K562 (cell line): ENCODE measurements around the gene CCDC124. TPM values are rescaled to one million over a fixed set of nuclear protein-coding genes. Genes with fewer than 3 reads are reported as not detected.
A peak's percentile ranks its signal among the peaks of the same experiment; 100 is the strongest.

Source experiments
- CCNT2 ChIP-seq: IDR thresholded peaks from 2 replicates; pipeline ENCODE4 v1.6.1; 2011; ENCODE audit warnings: borderline replicate concordance, low read depth, mild to moderate bottlenecking, moderate library complexity, mixed read lengths, low read length; ENCODE audit not compliant: insufficient read length; ENCODE audit errors: extremely low read depth
- CHD1 ChIP-seq: fragments of 200-600 bp; sonication (generic); IDR thresholded peaks from one replicate; pipeline ENCODE4 v1.6.1; 2012; ENCODE audit warnings: mild to moderate bottlenecking, moderate library complexity, low read length, inconsistent platforms
- CXXC5 ChIP-seq: fragments of 250-450 bp; sonication (Bioruptor Pico); IDR thresholded peaks from 2 replicates; pipeline ENCODE4 v1.8.0; 2022; ENCODE audit warnings: inconsistent platforms, mild to moderate bottlenecking, moderate library complexity
- HDAC2 ChIP-seq: fragments of 450-650 bp; IDR thresholded peaks from 2 replicates; pipeline ENCODE4 v1.6.1; 2016; ENCODE audit warnings: mild to moderate bottlenecking
- NFIX ChIP-seq: fragments of 250-450 bp; sonication (Bioruptor Pico); IDR thresholded peaks from 2 replicates; pipeline ENCODE4 v1.4.0; 2020; ENCODE audit warnings: low read depth, mild to moderate bottlenecking, moderate library complexity
- NRF1 ChIP-seq, 2 experiments: fragments of 450-650 bp; IDR thresholded peaks in 1 of 2; conservative IDR thresholded peaks in 1 of 2; 2 replicates each; pipeline ENCODE4 v1.6.1; 2014; ENCODE audit warnings: mild to moderate bottlenecking in 2 of 2
- ZFP36 ChIP-seq: fragments of 150-350 bp; IDR thresholded peaks from 2 replicates; pipeline ENCODE4 v1.6.1; 2018; ENCODE audit warnings: low read length, low read depth; ENCODE audit not compliant: partially characterized antibody
- ZKSCAN1 ChIP-seq: fragments of 150-350 bp; IDR thresholded peaks from 2 replicates; pipeline ENCODE4 v1.6.1; 2016; ENCODE audit warnings: low read depth, low read length
- polyA plus RNA-seq, 8 experiments: library from polyadenylated mRNA; depleted of rRNA in 4 of 8; stranded (reverse) in 5 of 8; unstranded in 3 of 8; fragments of >200 nt; fragmentation: Nextera tagmentation in 2 of 8; fragmentation: Illumina TruSeq in 1 of 8; extraction: Ambion mirVana in 2 of 8; extraction: Trizol in 1 of 8; gene quantifications; 2 replicates each; pipeline versions ENCODE4 v1.2.1 to v1.2.3, GENCODE V29; 2011 to 2014; ENCODE audit warnings: inconsistent platforms in 1 of 8, missing spikeins in 1 of 8
- total RNA-seq, 7 experiments: library from RNA; depleted of rRNA in 6 of 7; stranded (reverse); fragments of >200 nt in 6 of 7; fragmentation: Illumina TruSeq in 2 of 7; extraction: Trizol in 2 of 7; gene quantifications; 2 replicates each; pipeline versions ENCODE4 v1.2.1 to v1.2.3, GENCODE V29; 2011 to 2021; ENCODE audit warnings: low replicate concordance in 1 of 7
- TF ChIP-seq, protein P1 (sequence below), 2 experiments: fragments of 450-650 bp in 1 of 2; IDR thresholded peaks; 2 replicates each; pipeline ENCODE4 v1.6.1; 2011 to 2017; ENCODE audit warnings: low read depth in 2 of 2, antibody characterized with exemption in 1 of 2, borderline replicate concordance in 1 of 2, low read length in 1 of 2, mild to moderate bottlenecking in 1 of 2, mixed read lengths in 1 of 2; ENCODE audit not compliant: control insufficient read depth in 1 of 2
- TF ChIP-seq, protein P2 (sequence below): sonication (generic); formaldehyde crosslinking; IDR thresholded peaks from 2 replicates; pipeline ENCODE4 v1.8.0; 2022; ENCODE audit warnings: missing genetic modification reagents, mild to moderate bottlenecking, borderline replicate concordance
- TF ChIP-seq, protein P3 (sequence below), 2 experiments: fragments of 450-650 bp; IDR thresholded peaks; 2 replicates each; pipeline ENCODE4 v1.6.1; 2018; ENCODE audit warnings: mild to moderate bottlenecking in 2 of 2, low read depth in 1 of 2; ENCODE audit not compliant: partially characterized antibody in 2 of 2
- TF ChIP-seq, protein P4 (sequence below): fragments of 450-650 bp; IDR thresholded peaks from 2 replicates; pipeline ENCODE4 v1.6.1; 2018; ENCODE audit warnings: mild to moderate bottlenecking, low read depth; ENCODE audit not compliant: partially characterized antibody

CCDC124 gene
- total and polyA plus RNA-seq, 9 of the 15 experiments (the other 6 are each of a cell fraction or from before 2014, with no cell fraction given) = 5.8 to 234 (median 40.1) TPM

DNA sequence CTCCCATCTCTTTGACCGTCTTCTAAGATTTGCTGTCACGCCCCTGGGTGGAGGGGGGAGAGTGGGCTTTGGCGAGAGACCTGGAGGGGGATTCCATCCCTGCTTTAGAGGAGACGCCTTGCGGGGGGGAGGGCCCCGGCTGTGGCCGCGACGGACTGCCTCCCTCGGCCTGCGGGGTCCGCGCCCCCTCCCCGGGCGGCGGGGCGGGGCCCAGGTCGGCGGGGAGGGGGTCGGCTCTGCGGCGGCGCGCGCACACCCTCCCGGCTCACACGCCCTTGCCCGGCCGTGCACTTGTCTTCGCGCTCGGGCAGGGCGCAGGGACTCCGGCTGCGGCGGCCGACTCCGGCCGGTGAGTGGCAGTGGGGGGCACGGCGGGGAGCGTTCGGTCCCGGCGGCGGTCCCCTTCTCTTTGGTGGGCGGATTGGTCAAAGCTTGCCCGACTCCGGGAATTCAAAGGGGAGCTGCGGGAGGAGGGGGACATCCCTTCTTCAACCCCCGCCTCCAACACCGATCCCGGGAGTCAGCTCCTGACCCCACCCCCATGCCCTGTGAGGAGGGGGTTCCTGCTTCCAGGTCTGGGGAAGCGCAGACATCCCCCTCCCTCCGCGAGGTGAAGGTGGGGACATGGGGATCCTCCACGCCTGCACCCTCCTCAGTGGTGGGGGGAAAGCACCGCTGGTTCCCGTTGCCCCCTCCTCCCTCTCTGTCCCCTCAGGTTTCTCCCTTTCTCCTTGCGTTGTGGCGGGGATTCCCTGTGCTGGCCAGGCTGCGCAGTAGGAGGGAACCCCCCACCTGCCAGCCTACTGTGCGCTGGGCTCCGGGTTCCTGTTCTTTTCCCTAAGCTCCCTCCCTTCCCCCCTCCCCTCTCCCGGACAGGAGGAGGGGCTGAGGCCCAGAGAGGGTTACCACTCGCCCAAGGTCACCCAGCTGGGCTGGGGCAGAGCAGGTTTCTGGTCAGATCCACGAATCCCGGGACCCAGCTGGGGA lies 19.5 kb downstream of the CCDC124 start (continued):
- TF ChIP-seq, protein P1, sequence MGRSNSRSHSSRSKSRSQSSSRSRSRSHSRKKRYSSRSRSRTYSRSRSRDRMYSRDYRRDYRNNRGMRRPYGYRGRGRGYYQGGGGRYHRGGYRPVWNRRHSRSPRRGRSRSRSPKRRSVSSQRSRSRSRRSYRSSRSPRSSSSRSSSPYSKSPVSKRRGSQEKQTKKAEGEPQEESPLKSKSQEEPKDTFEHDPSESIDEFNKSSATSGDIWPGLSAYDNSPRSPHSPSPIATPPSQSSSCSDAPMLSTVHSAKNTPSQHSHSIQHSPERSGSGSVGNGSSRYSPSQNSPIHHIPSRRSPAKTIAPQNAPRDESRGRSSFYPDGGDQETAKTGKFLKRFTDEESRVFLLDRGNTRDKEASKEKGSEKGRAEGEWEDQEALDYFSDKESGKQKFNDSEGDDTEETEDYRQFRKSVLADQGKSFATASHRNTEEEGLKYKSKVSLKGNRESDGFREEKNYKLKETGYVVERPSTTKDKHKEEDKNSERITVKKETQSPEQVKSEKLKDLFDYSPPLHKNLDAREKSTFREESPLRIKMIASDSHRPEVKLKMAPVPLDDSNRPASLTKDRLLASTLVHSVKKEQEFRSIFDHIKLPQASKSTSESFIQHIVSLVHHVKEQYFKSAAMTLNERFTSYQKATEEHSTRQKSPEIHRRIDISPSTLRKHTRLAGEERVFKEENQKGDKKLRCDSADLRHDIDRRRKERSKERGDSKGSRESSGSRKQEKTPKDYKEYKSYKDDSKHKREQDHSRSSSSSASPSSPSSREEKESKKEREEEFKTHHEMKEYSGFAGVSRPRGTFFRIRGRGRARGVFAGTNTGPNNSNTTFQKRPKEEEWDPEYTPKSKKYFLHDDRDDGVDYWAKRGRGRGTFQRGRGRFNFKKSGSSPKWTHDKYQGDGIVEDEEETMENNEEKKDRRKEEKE (IDR thresholded peaks at IDR 0.05; ENCODE audit: borderline replicate concordance in 1 of 2, control insufficient read depth in 1 of 2, low read depth in 2 of 2, low read length in 1 of 2) = no peak
- TF ChIP-seq NFIX (no peak), CXXC5 (CRISPR knock-in tag) (0 out of 2 replicates have a peak, but pooled peaks have one; percentile 15), HDAC2 (peak; percentile 64), CCNT2 (no peak), ZFP36 (peak; percentile 85), CHD1 (peak; percentile 32), NRF1 (conservative IDR thresholded peaks at IDR 0.05 in 1 of 2, IDR thresholded peaks at IDR 0.05 in 1 of 2) (peak; percentile 13 to 31; a peak in 2 of 4 replicates), ZKSCAN1 (peak; percentile 92)
- TF ChIP-seq, protein P2, sequence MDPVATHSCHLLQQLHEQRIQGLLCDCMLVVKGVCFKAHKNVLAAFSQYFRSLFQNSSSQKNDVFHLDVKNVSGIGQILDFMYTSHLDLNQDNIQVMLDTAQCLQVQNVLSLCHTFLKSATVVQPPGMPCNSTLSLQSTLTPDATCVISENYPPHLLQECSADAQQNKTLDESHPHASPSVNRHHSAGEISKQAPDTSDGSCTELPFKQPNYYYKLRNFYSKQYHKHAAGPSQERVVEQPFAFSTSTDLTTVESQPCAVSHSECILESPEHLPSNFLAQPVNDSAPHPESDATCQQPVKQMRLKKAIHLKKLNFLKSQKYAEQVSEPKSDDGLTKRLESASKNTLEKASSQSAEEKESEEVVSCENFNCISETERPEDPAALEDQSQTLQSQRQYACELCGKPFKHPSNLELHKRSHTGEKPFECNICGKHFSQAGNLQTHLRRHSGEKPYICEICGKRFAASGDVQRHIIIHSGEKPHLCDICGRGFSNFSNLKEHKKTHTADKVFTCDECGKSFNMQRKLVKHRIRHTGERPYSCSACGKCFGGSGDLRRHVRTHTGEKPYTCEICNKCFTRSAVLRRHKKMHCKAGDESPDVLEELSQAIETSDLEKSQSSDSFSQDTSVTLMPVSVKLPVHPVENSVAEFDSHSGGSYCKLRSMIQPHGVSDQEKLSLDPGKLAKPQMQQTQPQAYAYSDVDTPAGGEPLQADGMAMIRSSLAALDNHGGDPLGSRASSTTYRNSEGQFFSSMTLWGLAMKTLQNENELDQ (CRISPR knock-in tag) = no peak
- TF ChIP-seq, protein P3, sequence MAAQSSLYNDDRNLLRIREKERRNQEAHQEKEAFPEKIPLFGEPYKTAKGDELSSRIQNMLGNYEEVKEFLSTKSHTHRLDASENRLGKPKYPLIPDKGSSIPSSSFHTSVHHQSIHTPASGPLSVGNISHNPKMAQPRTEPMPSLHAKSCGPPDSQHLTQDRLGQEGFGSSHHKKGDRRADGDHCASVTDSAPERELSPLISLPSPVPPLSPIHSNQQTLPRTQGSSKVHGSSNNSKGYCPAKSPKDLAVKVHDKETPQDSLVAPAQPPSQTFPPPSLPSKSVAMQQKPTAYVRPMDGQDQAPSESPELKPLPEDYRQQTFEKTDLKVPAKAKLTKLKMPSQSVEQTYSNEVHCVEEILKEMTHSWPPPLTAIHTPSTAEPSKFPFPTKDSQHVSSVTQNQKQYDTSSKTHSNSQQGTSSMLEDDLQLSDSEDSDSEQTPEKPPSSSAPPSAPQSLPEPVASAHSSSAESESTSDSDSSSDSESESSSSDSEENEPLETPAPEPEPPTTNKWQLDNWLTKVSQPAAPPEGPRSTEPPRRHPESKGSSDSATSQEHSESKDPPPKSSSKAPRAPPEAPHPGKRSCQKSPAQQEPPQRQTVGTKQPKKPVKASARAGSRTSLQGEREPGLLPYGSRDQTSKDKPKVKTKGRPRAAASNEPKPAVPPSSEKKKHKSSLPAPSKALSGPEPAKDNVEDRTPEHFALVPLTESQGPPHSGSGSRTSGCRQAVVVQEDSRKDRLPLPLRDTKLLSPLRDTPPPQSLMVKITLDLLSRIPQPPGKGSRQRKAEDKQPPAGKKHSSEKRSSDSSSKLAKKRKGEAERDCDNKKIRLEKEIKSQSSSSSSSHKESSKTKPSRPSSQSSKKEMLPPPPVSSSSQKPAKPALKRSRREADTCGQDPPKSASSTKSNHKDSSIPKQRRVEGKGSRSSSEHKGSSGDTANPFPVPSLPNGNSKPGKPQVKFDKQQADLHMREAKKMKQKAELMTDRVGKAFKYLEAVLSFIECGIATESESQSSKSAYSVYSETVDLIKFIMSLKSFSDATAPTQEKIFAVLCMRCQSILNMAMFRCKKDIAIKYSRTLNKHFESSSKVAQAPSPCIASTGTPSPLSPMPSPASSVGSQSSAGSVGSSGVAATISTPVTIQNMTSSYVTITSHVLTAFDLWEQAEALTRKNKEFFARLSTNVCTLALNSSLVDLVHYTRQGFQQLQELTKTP (IDR thresholded peaks at IDR 0.05; ENCODE audit: low read depth in 1 of 2, partially characterized antibody in 2 of 2) = no peak
- TF ChIP-seq, protein P4, sequence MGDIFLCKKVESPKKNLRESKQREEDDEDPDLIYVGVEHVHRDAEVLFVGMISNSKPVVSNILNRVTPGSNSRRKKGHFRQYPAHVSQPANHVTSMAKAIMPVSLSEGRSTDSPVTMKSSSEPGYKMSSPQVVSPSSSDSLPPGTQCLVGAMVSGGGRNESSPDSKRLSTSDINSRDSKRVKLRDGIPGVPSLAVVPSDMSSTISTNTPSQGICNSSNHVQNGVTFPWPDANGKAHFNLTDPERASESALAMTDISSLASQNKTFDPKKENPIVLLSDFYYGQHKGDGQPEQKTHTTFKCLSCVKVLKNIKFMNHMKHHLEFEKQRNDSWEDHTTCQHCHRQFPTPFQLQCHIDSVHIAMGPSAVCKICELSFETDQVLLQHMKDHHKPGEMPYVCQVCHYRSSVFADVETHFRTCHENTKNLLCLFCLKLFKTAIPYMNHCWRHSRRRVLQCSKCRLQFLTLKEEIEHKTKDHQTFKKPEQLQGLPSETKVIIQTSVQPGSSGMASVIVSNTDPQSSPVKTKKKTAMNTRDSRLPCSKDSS = no peak
